IPS DF 6.9 (cell line): ENCODE measurements around the gene ACTL6A.

Experiments used
- DNase-seq: peaks from one replicate; pipeline ENCODE4 v3.0.0-alpha.2; 2013; ENCODE audit warnings: low read depth, low spot score
- H3K27ac ChIP-seq: one replicate; pipeline ENCODE4 v1.5.1; 2013; ENCODE audit warnings: low read length, control low read depth
- H3K27me3 ChIP-seq: 2 replicates; pipeline ENCODE4 v1.6.1; 2013; ENCODE audit warnings: mild to moderate bottlenecking, low read length; ENCODE audit not compliant: control insufficient read depth, insufficient read depth
- H3K36me3 ChIP-seq: 2 replicates; pipeline ENCODE4 v1.6.1; 2013; ENCODE audit warnings: low read length; ENCODE audit not compliant: control insufficient read depth, insufficient read depth
- H3K4me1 ChIP-seq: 2 replicates; pipeline ENCODE4 v1.6.1; 2013; ENCODE audit warnings: low read length; ENCODE audit not compliant: control insufficient read depth, insufficient read depth
- H3K4me3 ChIP-seq: 2 replicates; pipeline ENCODE4 v1.5.1; 2013; ENCODE audit warnings: mild to moderate bottlenecking, low read length
- H3K9me3 ChIP-seq: 2 replicates; pipeline ENCODE4 v1.6.1; 2013; ENCODE audit warnings: low read length, inconsistent platforms; ENCODE audit not compliant: control insufficient read depth, insufficient read depth
- WGBS: extraction: QIAGEN DNeasy Blood & Tissue Kit; methylation state at CpG from one replicate; pipeline ENCODE4 v1.1.7; 2013; ENCODE audit warnings: mixed read lengths, missing lambda C conversion rate; ENCODE audit not compliant: insufficient read length, insufficient coverage; 5-methylcytosine and 5-hydroxymethylcytosine counted together

The ACTL6A gene

DNA sequence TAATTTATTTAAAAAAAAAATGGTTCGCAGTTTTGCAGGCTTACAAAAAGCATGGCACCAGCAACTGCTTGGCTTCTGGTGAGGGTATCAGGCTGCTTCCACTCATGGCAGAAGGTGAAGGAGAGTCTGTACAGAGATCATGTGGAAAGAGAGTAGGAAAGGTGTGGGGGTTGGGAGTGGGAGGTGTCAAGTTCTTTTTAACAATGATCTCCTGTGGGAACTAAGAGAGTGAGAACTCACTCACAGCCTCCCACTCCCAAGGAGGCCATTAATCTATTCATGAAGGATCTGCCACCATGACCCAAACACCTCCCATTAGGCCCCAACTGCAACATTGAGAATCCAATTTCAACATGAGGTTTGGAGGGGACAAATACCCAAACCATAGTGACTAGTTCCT lies 21.1 kb upstream of the ACTL6A start:
- no peak for DNase-seq
- no CpG with 5 or more reads among the region's 1 CpG for WGBS
- no peaks in the 10 kb centered on the region for H3K27me3 ChIP-seq
- H3K36me3 ChIP-seq: no peaks in the 10 kb centered on the region
- H3K27ac ChIP-seq: no peak overlapping the region
- H3K4me3 ChIP-seq: no peak overlapping the region
- no peaks in the 10 kb centered on the region; the same call in 1 of the 2 replicates for H3K4me1 ChIP-seq
- H3K9me3 ChIP-seq: no peaks in the 10 kb centered on the region

DNA sequence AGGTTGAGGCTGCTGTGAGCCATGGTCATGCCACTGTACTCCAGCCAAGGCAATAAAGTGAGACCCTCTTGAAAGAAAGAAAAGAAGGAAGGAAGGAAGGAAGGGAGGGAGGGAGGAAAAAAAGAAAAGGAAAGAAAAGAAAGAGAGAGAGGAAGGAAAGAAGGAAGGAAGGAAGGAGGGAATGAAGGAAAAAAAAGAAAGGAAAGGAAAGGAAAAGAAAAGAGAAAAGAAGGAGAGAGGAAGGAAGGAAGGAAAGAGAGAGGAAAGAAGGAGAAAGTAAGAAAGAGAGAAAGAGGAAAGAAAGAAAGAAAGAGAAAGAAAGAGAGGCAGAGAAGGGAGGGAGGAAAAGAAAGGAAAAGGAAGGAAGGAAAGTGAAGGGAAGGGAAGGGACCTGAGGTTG lies 20.4 kb upstream of the ACTL6A start:
- Histone ChIP-seq H3K9me3 (no peaks in the 10 kb centered on the region), H3K4me1 (peaks cover 4% of the 10 kb centered on the region), H3K27ac (no peak overlapping the region), H3K27me3 (no peaks in the 10 kb centered on the region), H3K36me3 (no peaks in the 10 kb centered on the region), H3K4me3 (no peak overlapping the region)
- no peak for DNase-seq

DNA sequence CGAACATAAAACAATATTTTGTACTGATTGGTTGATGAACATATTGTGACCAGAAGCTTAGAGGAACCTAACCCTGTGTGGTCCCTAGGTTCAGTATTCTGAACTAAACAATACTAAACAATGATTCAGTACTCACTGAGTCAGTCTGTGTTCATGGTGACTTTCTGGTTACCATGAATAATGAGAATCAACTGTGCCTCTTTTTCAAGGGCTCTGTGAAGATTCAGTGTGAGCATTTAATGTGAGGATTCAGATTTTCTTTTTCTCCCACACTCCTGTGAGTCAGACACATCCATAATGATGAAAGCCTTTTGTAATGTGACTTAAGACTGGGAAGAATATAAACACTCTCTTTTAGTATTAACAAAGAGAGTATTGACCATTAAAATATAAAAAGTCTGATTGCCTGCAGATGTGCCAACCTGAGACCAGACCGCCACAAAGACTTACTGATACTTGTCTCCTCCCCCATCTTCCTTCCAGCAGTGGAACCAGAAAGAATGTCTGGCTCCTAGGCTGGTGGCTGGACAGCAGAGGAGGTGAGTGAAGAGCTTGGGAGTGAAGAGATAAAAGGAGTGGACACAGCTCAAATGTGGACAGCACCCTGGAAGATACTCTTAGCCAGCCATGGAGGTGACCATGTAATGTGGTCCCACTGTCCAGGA lies 17.6 kb upstream of the ACTL6A start:
- Histone ChIP-seq H3K27me3 (no peaks in the 10 kb centered on the region), H3K4me1 (peaks cover 4% of the 10 kb centered on the region), H3K9me3 (no peaks in the 10 kb centered on the region), H3K4me3 (no peak overlapping the region), H3K36me3 (no peaks in the 10 kb centered on the region), H3K27ac (no peak overlapping the region)
- no peak for DNase-seq
- WGBS: no CpG with 5 or more reads among the region's 2 CpGs

DNA sequence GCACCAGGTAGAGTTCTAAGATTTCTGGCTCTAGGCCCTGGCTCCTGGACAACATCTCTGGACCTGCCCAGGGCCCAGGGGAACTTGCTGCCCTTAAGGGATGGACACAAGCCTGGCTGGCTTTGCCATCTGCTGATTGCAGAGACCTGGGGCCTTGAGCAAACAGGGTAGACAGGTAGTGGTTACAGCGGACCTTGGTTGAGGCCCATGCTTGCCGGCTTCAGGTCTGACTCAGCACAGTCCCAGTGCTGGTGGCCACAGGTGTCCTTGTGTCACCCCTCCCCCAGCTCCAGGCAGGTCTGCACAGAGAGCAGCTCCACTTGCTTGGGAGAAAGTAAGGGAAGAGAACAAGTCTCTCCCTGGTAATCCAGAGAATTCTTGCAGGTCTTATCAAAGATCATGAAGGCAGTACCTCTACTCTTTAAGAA lies 15.9 kb upstream of the ACTL6A start:
- Histone ChIP-seq H3K4me1 (peaks cover 4% of the 10 kb centered on the region), H3K9me3 (no peaks in the 10 kb centered on the region), H3K4me3 (no peak overlapping the region), H3K36me3 (no peaks in the 10 kb centered on the region), H3K27me3 (no peaks in the 10 kb centered on the region), H3K27ac (no peak overlapping the region)
- WGBS: no CpG with 5 or more reads among the region's 2 CpGs
- no peak for DNase-seq

DNA sequence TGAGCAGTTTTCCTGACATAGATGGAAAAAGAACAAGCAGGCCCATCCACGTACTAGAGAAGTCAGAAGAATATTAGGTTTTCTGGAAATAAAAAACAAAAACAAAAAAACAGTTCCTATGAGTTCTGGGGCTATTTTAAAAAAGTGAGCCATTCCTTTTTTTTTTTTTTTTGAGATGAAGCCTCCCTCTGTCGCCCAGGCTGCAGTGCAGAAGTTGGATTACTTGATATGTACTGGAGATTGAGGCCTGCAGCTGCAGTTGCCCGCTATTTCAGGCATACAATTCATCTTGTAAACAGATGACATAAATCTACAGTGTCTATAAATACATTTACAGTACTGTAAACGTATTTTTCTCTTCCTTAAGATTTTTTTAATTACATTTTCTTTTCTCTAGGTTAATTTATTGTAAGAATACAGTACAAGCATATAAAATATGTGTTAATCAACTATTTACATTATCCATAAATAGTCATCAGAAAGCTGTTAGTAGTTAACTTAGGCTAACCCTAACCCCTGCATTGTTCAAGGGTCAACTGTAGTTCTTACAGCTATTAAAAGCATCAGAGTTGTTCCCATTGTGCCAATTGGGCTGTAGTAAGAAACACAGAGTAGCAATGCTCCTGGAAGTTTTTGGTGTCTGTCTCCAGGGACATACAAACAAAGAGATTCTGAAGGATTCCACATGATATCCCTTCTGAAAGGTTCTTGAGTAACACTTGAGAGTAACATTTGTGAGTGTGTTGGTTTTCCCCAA lies 11.2 kb upstream of the ACTL6A start:
- H3K36me3 ChIP-seq: no peaks in the 10 kb centered on the region
- H3K9me3 ChIP-seq: no peaks in the 10 kb centered on the region
- no peak overlapping the region for H3K4me3 ChIP-seq
- no CpG with 5 or more reads among the region's 4 CpGs for WGBS
- no peak for DNase-seq
- no peak overlapping the region for H3K27ac ChIP-seq
- H3K4me1 ChIP-seq: peaks cover 4% of the 10 kb centered on the region
- H3K27me3 ChIP-seq: no peaks in the 10 kb centered on the region

DNA sequence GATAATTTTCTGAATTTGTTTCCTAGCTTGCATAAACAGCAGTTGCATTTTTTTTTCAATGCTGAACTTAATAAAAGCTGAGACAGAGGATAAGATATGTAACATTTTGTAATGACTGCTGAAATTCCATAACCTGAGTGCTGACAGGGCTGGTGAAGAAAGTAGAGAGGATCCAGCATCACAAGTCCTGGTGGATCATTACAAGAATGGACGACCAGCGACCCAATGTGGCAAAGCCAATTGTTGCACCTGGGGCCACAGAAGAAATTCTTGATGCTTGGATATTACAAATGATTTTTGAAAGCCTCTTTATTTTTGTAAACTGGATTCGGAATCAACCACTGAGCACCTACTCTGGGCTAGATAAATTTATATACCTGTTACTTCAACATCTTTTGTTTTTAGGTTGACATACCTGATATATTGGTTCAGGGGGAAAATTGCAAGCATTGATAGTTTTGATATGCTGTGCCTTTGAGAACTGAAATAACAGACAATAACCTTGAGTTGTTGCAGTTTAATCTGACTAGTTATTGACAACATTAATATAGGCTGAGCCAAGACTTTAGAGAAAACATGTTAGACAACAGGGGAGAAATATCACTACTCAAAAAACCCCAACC lies 3.9 kb upstream of the ACTL6A start:
- H3K27ac ChIP-seq: no peak overlapping the region
- H3K9me3 ChIP-seq: no peaks in the 10 kb centered on the region
- whole genome bisulfite sequencing: no CpG with 5 or more reads among the region's 3 CpGs
- DNase-seq: no peak
- no peaks in the 10 kb centered on the region for H3K36me3 ChIP-seq
- H3K27me3 ChIP-seq: no peaks in the 10 kb centered on the region
- no peaks in the 10 kb centered on the region for H3K4me1 ChIP-seq
- no peak overlapping the region for H3K4me3 ChIP-seq

DNA sequence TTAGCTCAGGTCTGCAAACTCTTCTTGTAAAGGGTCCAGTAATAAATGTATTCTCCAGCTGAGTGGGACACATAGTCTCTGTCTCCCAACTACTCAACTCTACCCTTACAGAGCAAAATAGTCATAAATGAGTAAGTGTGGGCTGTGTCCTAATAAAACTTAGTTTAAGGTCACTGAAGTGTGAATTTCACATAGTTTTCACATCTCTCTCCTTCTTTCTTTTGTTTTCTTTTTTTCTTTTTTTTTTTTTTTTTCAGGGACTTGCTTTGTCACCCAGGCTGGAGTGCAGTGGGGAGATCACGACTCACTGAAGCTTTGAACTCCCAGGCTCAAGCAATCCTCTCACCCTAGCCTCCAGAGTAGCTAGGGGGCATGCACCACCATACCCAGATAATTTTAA lies 1.9 kb upstream of the ACTL6A start:
- no CpG with 5 or more reads among the region's 1 CpG for WGBS
- H3K36me3 ChIP-seq: no peaks in the 10 kb centered on the region
- H3K4me3 ChIP-seq: no peak overlapping the region
- no peaks in the 10 kb centered on the region for H3K9me3 ChIP-seq
- H3K27me3 ChIP-seq: no peaks in the 10 kb centered on the region
- no peak overlapping the region for H3K27ac ChIP-seq
- no peaks in the 10 kb centered on the region for H3K4me1 ChIP-seq
- DNase-seq: no peak

DNA sequence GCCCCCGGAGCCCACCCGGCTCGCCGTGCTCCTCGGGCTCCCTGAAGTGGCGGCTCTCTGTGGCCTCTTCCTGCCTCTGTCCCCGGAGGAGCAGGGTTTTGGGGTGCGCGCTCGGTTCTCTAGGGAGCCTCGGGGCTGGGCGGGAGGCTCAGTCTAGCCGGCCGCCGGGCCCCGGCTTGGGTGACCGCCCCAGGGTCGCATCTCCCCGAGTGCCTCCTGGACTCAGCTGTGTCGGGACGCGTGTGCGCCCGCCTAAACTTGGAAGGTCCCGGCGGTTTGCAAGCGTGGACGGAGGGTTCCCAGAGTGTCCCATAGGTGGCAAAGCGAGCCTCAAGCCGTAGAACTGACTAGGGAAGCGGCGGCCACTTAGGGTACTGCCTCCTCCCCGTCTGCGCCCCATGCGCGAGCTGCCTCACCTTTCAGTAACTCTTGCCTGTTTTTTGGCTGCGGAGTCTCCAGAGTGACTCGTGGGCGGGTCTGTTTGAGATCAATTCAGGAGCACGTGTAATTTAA lies 601 bp downstream of the ACTL6A start:
- no peaks in the 10 kb centered on the region for H3K4me1 ChIP-seq
- no CpG with 5 or more reads among the region's 40 CpGs for WGBS
- no peaks in the 10 kb centered on the region for H3K9me3 ChIP-seq
- H3K36me3 ChIP-seq: no peaks in the 10 kb centered on the region
- no peak overlapping the region for H3K27ac ChIP-seq
- no peaks in the 10 kb centered on the region for H3K27me3 ChIP-seq
- no peak for DNase-seq
- H3K4me3 ChIP-seq: peak overlapping the region; percentile 90

DNA sequence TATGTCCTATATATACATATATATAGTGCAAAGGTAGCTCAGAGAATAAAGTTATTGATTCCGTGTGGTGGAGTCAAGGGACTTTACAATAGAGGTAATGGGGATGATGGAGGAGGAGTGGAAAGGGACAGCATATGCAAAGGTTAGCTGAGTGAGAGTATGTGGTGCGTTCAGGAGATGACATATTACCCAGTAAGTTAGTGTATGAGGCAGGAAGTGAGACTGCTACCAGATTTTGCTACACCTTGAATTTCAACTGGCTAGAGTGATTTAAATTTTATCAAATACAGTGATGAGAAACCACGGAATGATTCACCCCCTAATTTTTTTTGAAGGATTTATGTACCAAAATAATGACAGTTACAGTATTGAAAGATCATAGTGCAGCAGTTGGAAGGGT lies 2.8 kb downstream of the ACTL6A start:
- Histone ChIP-seq H3K4me3 (no peak overlapping the region), H3K27me3 (no peaks in the 10 kb centered on the region), H3K4me1 (no peaks in the 10 kb centered on the region), H3K27ac (no peak overlapping the region), H3K9me3 (no peaks in the 10 kb centered on the region), H3K36me3 (peaks cover 2% of the 10 kb centered on the region; the same call in 1 of the 2 replicates)
- no peak for DNase-seq
- no CpG with 5 or more reads among the region's 3 CpGs for WGBS

DNA sequence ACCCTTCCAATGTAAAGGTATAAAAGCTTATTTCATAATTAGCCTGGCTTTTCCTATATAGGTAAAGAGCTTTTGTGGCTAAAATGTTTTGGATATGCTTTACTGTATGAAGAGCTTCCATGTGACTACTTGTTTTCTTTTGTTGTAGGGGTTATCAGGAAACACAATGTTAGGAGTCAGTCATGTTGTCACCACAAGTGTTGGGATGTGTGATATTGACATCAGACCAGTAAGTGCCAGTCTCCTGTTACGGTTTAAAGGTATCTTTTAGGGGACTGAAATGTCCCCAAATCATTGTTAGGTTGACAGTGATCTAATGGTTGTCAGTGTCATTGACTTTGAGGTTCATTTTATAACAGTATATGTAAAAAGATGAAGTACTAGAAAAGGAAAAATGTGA lies 18.3 kb downstream of the ACTL6A start:
- Histone ChIP-seq H3K36me3 (peaks cover 3% of the 10 kb centered on the region; the same call in 1 of the 2 replicates), H3K9me3 (no peaks in the 10 kb centered on the region), H3K27me3 (no peaks in the 10 kb centered on the region), H3K4me3 (no peak overlapping the region), H3K4me1 (no peaks in the 10 kb centered on the region), H3K27ac (no peak overlapping the region)
- no CpG with 5 or more reads among the region's 1 CpG for WGBS
- no peak for DNase-seq
